Left lobe of liver (tissue), 2 donors: ENCODE measurements around the gene HECTD2. TPM values are rescaled to one million over a fixed set of nuclear protein-coding genes. Genes with fewer than 3 reads are reported as not detected.
"Not testable (repeated sequence)": the region's sequence is repeated elsewhere in the genome, so short reads cannot be mapped to it uniquely, and the experiment has no call there.

ENCODE experiments used
- ATAC-seq: fragments of 200-7000 bp; cut with Tn5 transposase; one replicate; pipeline ENCODE4 v1.9.1; 2020; ENCODE audit warnings: mild to moderate bottlenecking, moderate library complexity
- DNase-seq: peaks from one replicate; pipeline ENCODE4 v3.0.0-alpha.2; 2020; ENCODE audit warnings: low spot score
- total RNA-seq: library from RNA; stranded (reverse); gene quantifications from one replicate; pipeline ENCODE4 v1.2.1, GENCODE V29; 2021
- donor health status: DM: no; HTN: no; CAD: no; lungs with moderate emphysema.
- donor health status: DM: no; HTN: yes; CAD: no.

HECTD2 gene
- total RNA-seq, 1 donor from 2014 or later = 1.7 TPM

GRCh38 chr10:91412354-91413087 lies 2.4 kb downstream of the HECTD2 start:
- ATAC-seq = no peak
- no peak for DNase-seq

- DNase-seq (no peak), ATAC-seq (no peak)
Observed at GRCh38 chr10:91415816-91416215, 5.7 kb downstream of the HECTD2 start.

GRCh38 chr10:91416339-91416855 lies 6.3 kb downstream of the HECTD2 start:
- DNase-seq = no peak
- no peak for ATAC-seq

GRCh38 chr10:91418416-91418815 lies 8.3 kb downstream of the HECTD2 start:
- ATAC-seq (no peak), DNase-seq (no peak)

GRCh38 chr10:91420868-91421267 lies 10.7 kb downstream of the HECTD2 start:
- ATAC-seq (no peak), DNase-seq (no peak)

GRCh38 chr10:91422915-91423314 lies 12.8 kb downstream of the HECTD2 start:
- no peak for ATAC-seq
- no peak for DNase-seq

- DNase-seq (no peak), ATAC-seq (no peak)
Observed at GRCh38 chr10:91424016-91424415, 13.9 kb downstream of the HECTD2 start.

GRCh38 chr10:91432175-91432574 lies 22.0 kb downstream of the HECTD2 start:
- DNase-seq = no peak
- ATAC-seq = no peak

- ATAC-seq = peak; percentile 29
- DNase-seq = no peak
Observed at GRCh38 chr10:91433620-91434019, 23.5 kb downstream of the HECTD2 start.

GRCh38 chr10:91434041-91434440 lies 23.9 kb downstream of the HECTD2 start:
- ATAC-seq = no peak
- DNase-seq = no peak

GRCh38 chr10:91435241-91435640 lies 25.1 kb downstream of the HECTD2 start:
- ATAC-seq (no peak), DNase-seq (no peak)

GRCh38 chr10:91438228-91438627 lies 28.1 kb downstream of the HECTD2 start:
- not testable (repeated sequence) for DNase-seq, ATAC-seq

GRCh38 chr10:91444211-91445182 lies 34.4 kb downstream of the HECTD2 start:
- ATAC-seq = no peak
- no peak for DNase-seq

- ATAC-seq = no peak
- DNase-seq = no peak
Observed at GRCh38 chr10:91452063-91452462, 41.9 kb downstream of the HECTD2 start.

GRCh38 chr10:91453535-91453934 lies 43.4 kb downstream of the HECTD2 start:
- no peak for DNase-seq
- no peak for ATAC-seq

- ATAC-seq = not testable (repeated sequence)
Observed at GRCh38 chr10:91455135-91455534, 45.0 kb downstream of the HECTD2 start.

GRCh38 chr10:91460681-91461080 lies 50.5 kb downstream of the HECTD2 start:
- ATAC-seq = no peak
- DNase-seq = no peak

More at GRCh38 chr10:91455135-91455534, 45.0 kb downstream of the HECTD2 start:
- not testable (repeated sequence) for DNase-seq

GRCh38 chr10:91462423-91462822 lies 52.3 kb downstream of the HECTD2 start:
- no peak for ATAC-seq
- no peak for DNase-seq

- ATAC-seq (no peak), DNase-seq (no peak)
Observed at GRCh38 chr10:91464500-91464899, 54.4 kb downstream of the HECTD2 start.

GRCh38 chr10:91465261-91465660 lies 55.1 kb downstream of the HECTD2 start:
- no peak for ATAC-seq

GRCh38 chr10:91467114-91467513 lies 57.0 kb downstream of the HECTD2 start:
- DNase-seq (no peak), ATAC-seq (no peak)

More at GRCh38 chr10:91465261-91465660, 55.1 kb downstream of the HECTD2 start:
- no peak for DNase-seq
